Liver (tissue), 9 donors: ENCODE measurements around the gene LRMDA. TPM values are rescaled to one million over a fixed set of nuclear protein-coding genes. Genes with fewer than 3 reads are reported as not detected.

Source experiments
- DNase-seq: peaks from one replicate; pipeline ENCODE4 v3.0.0-alpha.2; 2017; ENCODE audit warnings: low spot score
- H3K27ac ChIP-seq, 2 donors: one replicate each; pipeline ENCODE4 v1.7.0; 2013; ENCODE audit warnings: inconsistent platforms in 2 of 2, low read length in 2 of 2, control low read depth in 1 of 2, low read depth in 1 of 2, mild to moderate bottlenecking in 1 of 2
- H3K27me3 ChIP-seq, 4 donors: one replicate each; pipeline versions ENCODE4 v1.6.1 to v1.7.0; 2013; ENCODE audit warnings: low read length in 3 of 4, inconsistent platforms in 1 of 4, mild to moderate bottlenecking in 1 of 4, moderate library complexity in 1 of 4; ENCODE audit not compliant: control insufficient read depth in 4 of 4, insufficient read depth in 4 of 4
- H3K36me3 ChIP-seq, 4 donors: one replicate each; pipeline versions ENCODE4 v1.6.1 to v1.7.0; 2013; ENCODE audit warnings: low read length in 3 of 4, mild to moderate bottlenecking in 3 of 4, low read depth in 1 of 4, moderate library complexity in 1 of 4; ENCODE audit not compliant: control insufficient read depth in 4 of 4, insufficient read depth in 3 of 4
- H3K4me1 ChIP-seq, 4 donors: one replicate each; pipeline versions ENCODE4 v1.6.1 to v1.7.0; 2013; ENCODE audit warnings: low read length in 3 of 4, mild to moderate bottlenecking in 3 of 4, moderate library complexity in 1 of 4; ENCODE audit not compliant: control insufficient read depth in 4 of 4, insufficient read depth in 4 of 4
- H3K4me3 ChIP-seq, 3 donors: one replicate each; pipeline versions ENCODE4 v1.6.1 to v1.7.0; 2013; ENCODE audit warnings: low read length in 3 of 3, control low read depth in 1 of 3, low read depth in 1 of 3, mild to moderate bottlenecking in 1 of 3
- H3K9ac ChIP-seq, 2 donors: one replicate each; pipeline ENCODE4 v1.7.0; 2013; ENCODE audit warnings: low read length in 2 of 2, mild to moderate bottlenecking in 2 of 2, moderate library complexity in 2 of 2, control low read depth in 1 of 2, low read depth in 1 of 2
- H3K9me3 ChIP-seq, 4 donors: one replicate each; pipeline versions ENCODE4 v1.6.1 to v1.7.0; 2013; ENCODE audit warnings: low read length in 3 of 4; ENCODE audit not compliant: control insufficient read depth in 4 of 4
- CTCF ChIP-seq: fragments of 150-350 bp; IDR thresholded peaks from 2 replicates; pipeline ENCODE4 v1.5.1; 2017; ENCODE audit warnings: improper control_type of control experiment, low read depth, low read length; ENCODE audit not compliant: missing input control
- EGR1 ChIP-seq, 2 donors: IDR thresholded peaks; 2 replicates each; pipeline ENCODE4 v1.6.1; 2016 to 2018; ENCODE audit warnings: antibody characterized with exemption in 2 of 2, low read depth in 2 of 2
- FOXA1 ChIP-seq: IDR thresholded peaks from 2 replicates; pipeline ENCODE4 v1.6.1; 2016; ENCODE audit warnings: antibody characterized with exemption
- FOXA2 ChIP-seq: IDR thresholded peaks from 2 replicates; pipeline ENCODE4 v1.6.1; 2016; ENCODE audit warnings: antibody characterized with exemption
- GABPA ChIP-seq, 2 donors: IDR thresholded peaks in 1 of 2; conservative IDR thresholded peaks in 1 of 2; 2 replicates each; pipeline ENCODE4 v1.6.1; 2016; ENCODE audit warnings: antibody characterized with exemption in 2 of 2, mild to moderate bottlenecking in 1 of 2, moderate library complexity in 1 of 2
- JUND ChIP-seq, 2 donors: IDR thresholded peaks; 2 replicates each; pipeline ENCODE4 v1.6.1; 2016; ENCODE audit warnings: antibody characterized with exemption in 2 of 2
- MAX ChIP-seq: IDR thresholded peaks from 2 replicates; pipeline ENCODE4 v1.6.1; 2016; ENCODE audit warnings: antibody characterized with exemption
- RAD21 ChIP-seq, 2 donors: IDR thresholded peaks; 2 replicates each; pipeline ENCODE4 v1.6.1; 2016; ENCODE audit warnings: antibody characterized with exemption in 2 of 2, mild to moderate bottlenecking in 2 of 2
- REST ChIP-seq: IDR thresholded peaks from 2 replicates; pipeline ENCODE4 v1.6.1; 2016; ENCODE audit warnings: antibody characterized with exemption, mild to moderate bottlenecking
- RXRA ChIP-seq, 2 donors: IDR thresholded peaks; 2 replicates each; pipeline ENCODE4 v1.6.1; 2017 to 2018; ENCODE audit warnings: antibody characterized with exemption in 2 of 2, mild to moderate bottlenecking in 1 of 2
- TAF1 ChIP-seq: conservative IDR thresholded peaks from 2 replicates; pipeline ENCODE4 v1.6.1; 2016; ENCODE audit warnings: antibody characterized with exemption, mild to moderate bottlenecking
- YY1 ChIP-seq: IDR thresholded peaks from 2 replicates; pipeline ENCODE4 v1.6.1; 2016; ENCODE audit warnings: antibody characterized with exemption, mild to moderate bottlenecking
- ZBTB33 ChIP-seq: IDR thresholded peaks from 2 replicates; pipeline ENCODE4 v1.6.1; 2016; ENCODE audit warnings: antibody characterized with exemption
- WGBS: extraction: QIAGEN DNeasy Blood & Tissue Kit; methylation state at CpG from one replicate; pipeline ENCODE4 v1.1.7; 2013; 5-methylcytosine and 5-hydroxymethylcytosine counted together
- polyA plus RNA-seq, 2 donors: library from polyadenylated mRNA; stranded (reverse) in 1 of 2; unstranded in 1 of 2; fragments of 200-250 nt in 1 of 2; fragments of >200 nt in 1 of 2; fragmentation: Nextera tagmentation in 1 of 2; extraction: Ambion mirVana in 1 of 2; gene quantifications; one replicate each; pipeline versions ENCODE4 v1.2.1 to v1.2.3, GENCODE V29; 2013 to 2015
- total RNA-seq, 2 donors: library from RNA; depleted of rRNA; stranded (reverse); fragments of >200 nt; gene quantifications; one replicate each; pipeline ENCODE4 v1.2.3, GENCODE V29; 2014
- donor health status: healthy.
- donor health status: healthy.
- donor health status: healthy.
- donor health status: healthy.
- donor health status: healthy.

LRMDA gene
- total and polyA plus RNA-seq, 4 donors = 7.9 to 15.8 (median 11.3) TPM

GRCh38 chr10:76037531-76038155, 606.2 kb downstream of the LRMDA start:
- peaks cover 0 to 1% (median 0%) of the 10 kb centered on the region in 4 donors for H3K9me3 ChIP-seq
- no peaks in the 10 kb centered on the region for H3K36me3 ChIP-seq
- DNase-seq = no peak
- H3K9ac ChIP-seq = no peak overlapping the region
- no peak overlapping the region for H3K4me3 ChIP-seq
- no peaks in the 10 kb centered on the region for H3K27me3 ChIP-seq
- no peak overlapping the region for H3K27ac ChIP-seq
- WGBS = 91% methylated on average over 2 of the region's 2 CpGs
- peaks cover 6 to 35% (median 33%) of the 10 kb centered on the region in 4 donors for H3K4me1 ChIP-seq
- no peak for TF ChIP-seq RXRA (IDR thresholded peaks at IDR 0.05)
- TF ChIP-seq CTCF = no peak
- TF ChIP-seq MAX = no peak
- no peak for TF ChIP-seq ZBTB33
- TF ChIP-seq TAF1 = no peak
- TF ChIP-seq EGR1 (IDR thresholded peaks at IDR 0.05; ENCODE audit: low read depth in 2 of 2) = no peak
- no peak for TF ChIP-seq GABPA (IDR thresholded peaks at IDR 0.05 in 1 of 2, conservative IDR thresholded peaks at IDR 0.05 in 1 of 2)

GRCh38 chr10:76038696-76039095, 607.3 kb downstream of the LRMDA start:
- H3K9ac ChIP-seq = no peak overlapping the region
- peaks cover 0 to 1% (median 0%) of the 10 kb centered on the region in 4 donors for H3K9me3 ChIP-seq
- no peak overlapping the region for H3K27ac ChIP-seq
- no peak for TF ChIP-seq ZBTB33
- no peak for TF ChIP-seq GABPA (IDR thresholded peaks at IDR 0.05 in 1 of 2, conservative IDR thresholded peaks at IDR 0.05 in 1 of 2)
- TF ChIP-seq RAD21 (IDR thresholded peaks at IDR 0.05) = no peak
- no peak for TF ChIP-seq REST
- no peak for TF ChIP-seq JUND (IDR thresholded peaks at IDR 0.05)
- no peak for TF ChIP-seq YY1
- TF ChIP-seq MAX = no peak
- no peak for TF ChIP-seq FOXA2
- no peak for TF ChIP-seq FOXA1
- no peak for DNase-seq
- H3K36me3 ChIP-seq = no peaks in the 10 kb centered on the region
- H3K4me3 ChIP-seq = no peak overlapping the region
- H3K27me3 ChIP-seq = no peaks in the 10 kb centered on the region
- H3K4me1 ChIP-seq = peaks cover 6 to 24% (median 24%) of the 10 kb centered on the region in 4 donors
